HepG2 (cell line): ENCODE results near the gene WSB1. TPM values are rescaled to one million over a fixed set of nuclear protein-coding genes. Genes with fewer than 3 reads are reported as not detected.
A peak's percentile ranks its signal among the peaks of the same experiment; 100 is the strongest.

ENCODE experiments used
- ARHGAP35 ChIP-seq: sonication (generic); formaldehyde crosslinking; IDR thresholded peaks from 2 replicates; pipeline ENCODE4 v1.9.0; 2022; ENCODE audit warnings: mild to moderate bottlenecking, inconsistent platforms, moderate library complexity, missing genetic modification reagents, borderline replicate concordance
- BRCA1 ChIP-seq: sonication (generic); formaldehyde crosslinking; IDR thresholded peaks from 2 replicates; pipeline ENCODE4 v1.4.0; 2020; ENCODE audit warnings: missing genetic modification reagents
- ELF1 ChIP-seq: sonication (generic); formaldehyde crosslinking; IDR thresholded peaks from 2 replicates; pipeline ENCODE4 v1.4.0; 2020; ENCODE audit warnings: missing genetic modification reagents
- FOXA1 ChIP-seq, 2 experiments: fragments of 450-650 bp in 1 of 2; sonication (generic) in 1 of 2; formaldehyde crosslinking in 1 of 2; IDR thresholded peaks; 2 replicates each; pipeline versions ENCODE4 v1.4.0 to v1.6.1; 2016 to 2020; ENCODE audit warnings: missing genetic modification reagents in 1 of 2
- GATA4 ChIP-seq: sonication (generic); IDR thresholded peaks from 2 replicates; pipeline ENCODE4 v1.6.1; 2016; ENCODE audit warnings: antibody characterized with exemption, low read depth, borderline replicate concordance
- MEF2D ChIP-seq: sonication (generic); formaldehyde crosslinking; IDR thresholded peaks from 2 replicates; pipeline ENCODE4 v1.5.1; 2020; ENCODE audit warnings: mild to moderate bottlenecking, missing genetic modification reagents
- POLR2AphosphoS5 ChIP-seq: IDR thresholded peaks from 2 replicates; pipeline ENCODE4 v1.6.1; 2012; ENCODE audit warnings: low read depth, low read length
- RBM39 ChIP-seq: fragments of 200-400 bp; formaldehyde crosslinking; IDR thresholded peaks from one replicate; pipeline ENCODE4 v1.6.1; 2018; ENCODE audit warnings: antibody characterized with exemption, mild to moderate bottlenecking, low read depth, low read length; ENCODE audit not compliant: poor library complexity, severe bottlenecking
- RELA ChIP-seq: sonication (generic); formaldehyde crosslinking; IDR thresholded peaks from 2 replicates; pipeline ENCODE4 v1.4.0; 2020; ENCODE audit warnings: missing genetic modification reagents
- TCF12 ChIP-seq, 2 experiments: fragments of 450-650 bp in 1 of 2; sonication (generic) in 1 of 2; formaldehyde crosslinking in 1 of 2; IDR thresholded peaks; 2 replicates each; pipeline versions ENCODE4 v1.6.1 to v1.8.0; 2017 to 2022; ENCODE audit warnings: antibody characterized with exemption in 1 of 2, mild to moderate bottlenecking in 1 of 2, missing genetic modification reagents in 1 of 2, moderate library complexity in 1 of 2
- TCF7L2 ChIP-seq: IDR thresholded peaks from 2 replicates; pipeline ENCODE4 v1.6.1; 2011; ENCODE audit warnings: mild to moderate bottlenecking, low read depth, low read length, moderate library complexity
- ZFP36L2 ChIP-seq: sonication (generic); formaldehyde crosslinking; IDR thresholded peaks from 2 replicates; pipeline ENCODE4 v1.4.0; 2020; ENCODE audit warnings: missing genetic modification reagents
- ZNF329 ChIP-seq: sonication (generic); formaldehyde crosslinking; IDR thresholded peaks from 2 replicates; pipeline ENCODE4 v1.9.0; 2021; ENCODE audit warnings: low read depth, mild to moderate bottlenecking, missing genetic modification reagents
- ZNF33A ChIP-seq: sonication (generic); formaldehyde crosslinking; IDR thresholded peaks from 2 replicates; pipeline ENCODE4 v1.5.1; 2020; ENCODE audit warnings: missing genetic modification reagents, mild to moderate bottlenecking, moderate library complexity, borderline replicate concordance
- ZNF615 ChIP-seq: sonication (generic); formaldehyde crosslinking; IDR thresholded peaks from 2 replicates; pipeline ENCODE4 v1.5.0; 2020; ENCODE audit warnings: mild to moderate bottlenecking, missing genetic modification reagents, borderline replicate concordance
- ZNF75D ChIP-seq: sonication (generic); formaldehyde crosslinking; IDR thresholded peaks from 2 replicates; pipeline ENCODE4 v1.8.1; 2023; ENCODE audit warnings: missing genetic modification reagents, mild to moderate bottlenecking, borderline replicate concordance
- ZNF780A ChIP-seq: sonication (generic); formaldehyde crosslinking; IDR thresholded peaks from 2 replicates; pipeline ENCODE4 v1.8.0; 2022; ENCODE audit warnings: mild to moderate bottlenecking, missing genetic modification reagents, moderate library complexity
- polyA plus RNA-seq, 8 experiments: library from polyadenylated mRNA; depleted of rRNA in 3 of 8; stranded (reverse) in 7 of 8; unstranded in 1 of 8; fragments of >200 nt; fragmentation: Illumina TruSeq in 4 of 8; extraction: Trizol in 4 of 8; gene quantifications; 2 replicates each; pipeline versions ENCODE4 v1.2.1 to v1.2.3, GENCODE V29; 2011 to 2016; ENCODE audit warnings: low read depth in 4 of 8, missing spikeins in 1 of 8, mixed read lengths in 1 of 8; ENCODE audit not compliant: insufficient read depth in 1 of 8
- total RNA-seq, 5 experiments: library from RNA; depleted of rRNA; stranded (reverse); fragments of >200 nt; fragmentation: Illumina TruSeq; extraction: Trizol; gene quantifications; 2 replicates each; pipeline ENCODE4 v1.2.3, GENCODE V29; 2016; ENCODE audit warnings: low read depth in 1 of 5
- TF ChIP-seq, protein P1 (sequence below): sonication (generic); formaldehyde crosslinking; IDR thresholded peaks from 2 replicates; pipeline ENCODE4 v1.4.0; 2020; ENCODE audit warnings: missing genetic modification reagents, mild to moderate bottlenecking, borderline replicate concordance
- TF ChIP-seq, protein P2 (sequence below): sonication (generic); formaldehyde crosslinking; IDR thresholded peaks from 2 replicates; pipeline ENCODE4 v1.4.0; 2020; ENCODE audit warnings: missing genetic modification reagents
- TF ChIP-seq, protein P3 (sequence below): IDR thresholded peaks from 2 replicates; pipeline ENCODE4 v1.6.1; 2012; ENCODE audit warnings: low read depth, low read length, improper control_type of control experiment

The WSB1 gene
- total and polyA plus RNA-seq, 2 of the 13 experiments (the other 11 are each of a cell fraction or from before 2014, with no cell fraction given), result 81.3 to 294 TPM

DNA sequence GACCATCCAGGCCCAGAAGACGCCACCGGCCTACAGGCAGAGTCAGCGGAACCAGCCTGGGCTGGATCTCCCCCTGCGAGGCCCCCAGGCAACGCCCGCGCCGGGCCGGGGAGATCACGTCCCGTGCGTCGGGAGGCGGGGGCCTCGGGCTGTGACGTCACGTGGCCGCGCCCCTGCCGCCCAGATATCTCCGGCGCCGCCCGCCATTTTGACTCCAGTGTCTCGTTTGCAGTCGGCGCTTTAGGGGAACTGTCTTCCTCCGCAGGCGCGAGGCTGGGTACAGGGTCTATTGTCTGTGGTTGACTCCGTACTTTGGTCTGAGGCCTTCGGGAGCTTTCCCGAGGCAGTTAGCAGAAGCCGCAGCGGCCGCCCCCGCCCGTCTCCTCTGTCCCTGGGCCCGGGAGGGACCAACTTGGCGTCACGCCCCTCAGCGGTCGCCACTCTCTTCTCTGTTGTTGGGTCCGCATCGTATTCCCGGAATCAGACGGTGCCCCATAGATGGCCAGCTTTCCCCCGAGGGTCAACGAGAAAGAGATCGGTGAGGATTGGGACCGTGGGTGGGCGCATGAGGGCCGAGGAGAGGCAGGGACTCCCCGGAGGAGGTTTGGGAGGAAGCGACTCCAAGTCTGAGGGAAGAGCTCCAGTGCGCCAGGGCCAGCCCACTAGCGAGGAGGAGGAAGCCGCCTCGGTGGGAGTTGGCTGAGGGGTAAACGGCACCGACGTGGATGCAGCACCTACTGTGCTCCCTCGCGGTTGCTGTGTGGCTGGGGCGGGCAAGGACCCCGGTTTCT is at the start of gene WSB1 (continued):
- TF ChIP-seq, protein P1, sequence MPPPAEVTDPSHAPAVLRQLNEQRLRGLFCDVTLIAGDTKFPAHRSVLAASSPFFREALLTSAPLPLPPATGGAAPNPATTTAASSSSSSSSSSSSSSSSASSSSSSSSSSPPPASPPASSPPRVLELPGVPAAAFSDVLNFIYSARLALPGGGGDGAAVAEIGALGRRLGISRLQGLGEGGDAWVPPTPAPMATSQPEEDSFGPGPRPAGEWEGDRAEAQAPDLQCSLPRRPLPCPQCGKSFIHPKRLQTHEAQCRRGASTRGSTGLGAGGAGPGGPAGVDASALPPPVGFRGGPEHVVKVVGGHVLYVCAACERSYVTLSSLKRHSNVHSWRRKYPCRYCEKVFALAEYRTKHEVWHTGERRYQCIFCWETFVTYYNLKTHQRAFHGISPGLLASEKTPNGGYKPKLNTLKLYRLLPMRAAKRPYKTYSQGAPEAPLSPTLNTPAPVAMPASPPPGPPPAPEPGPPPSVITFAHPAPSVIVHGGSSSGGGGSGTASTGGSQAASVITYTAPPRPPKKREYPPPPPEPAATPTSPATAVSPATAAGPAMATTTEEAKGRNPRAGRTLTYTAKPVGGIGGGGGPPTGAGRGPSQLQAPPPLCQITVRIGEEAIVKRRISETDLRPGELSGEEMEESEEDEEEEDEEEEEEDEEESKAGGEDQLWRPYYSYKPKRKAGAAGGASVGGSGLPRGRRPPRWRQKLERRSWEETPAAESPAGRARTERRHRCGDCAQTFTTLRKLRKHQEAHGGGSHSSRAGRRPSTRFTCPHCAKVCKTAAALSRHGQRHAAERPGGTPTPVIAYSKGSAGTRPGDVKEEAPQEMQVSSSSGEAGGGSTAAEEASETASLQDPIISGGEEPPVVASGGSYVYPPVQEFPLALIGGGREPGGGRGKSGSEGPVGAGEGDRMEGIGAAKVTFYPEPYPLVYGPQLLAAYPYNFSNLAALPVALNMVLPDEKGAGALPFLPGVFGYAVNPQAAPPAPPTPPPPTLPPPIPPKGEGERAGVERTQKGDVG (CRISPR knock-in tag), result no peak; the same call in 1 of the 2 replicates
- TF ChIP-seq TCF12 (IDR thresholded peaks at IDR 0.05), result no peak
- no peak for TF ChIP-seq TCF12 (CRISPR knock-in tag; IDR thresholded peaks at IDR 0.05)
- TF ChIP-seq ARHGAP35 (CRISPR knock-in tag), result peak; percentile 79
- TF ChIP-seq BRCA1, result no peak; the same call in 1 of the 2 replicates
- peak; percentile 85 for TF ChIP-seq GATA4
- TF ChIP-seq, protein P2, sequence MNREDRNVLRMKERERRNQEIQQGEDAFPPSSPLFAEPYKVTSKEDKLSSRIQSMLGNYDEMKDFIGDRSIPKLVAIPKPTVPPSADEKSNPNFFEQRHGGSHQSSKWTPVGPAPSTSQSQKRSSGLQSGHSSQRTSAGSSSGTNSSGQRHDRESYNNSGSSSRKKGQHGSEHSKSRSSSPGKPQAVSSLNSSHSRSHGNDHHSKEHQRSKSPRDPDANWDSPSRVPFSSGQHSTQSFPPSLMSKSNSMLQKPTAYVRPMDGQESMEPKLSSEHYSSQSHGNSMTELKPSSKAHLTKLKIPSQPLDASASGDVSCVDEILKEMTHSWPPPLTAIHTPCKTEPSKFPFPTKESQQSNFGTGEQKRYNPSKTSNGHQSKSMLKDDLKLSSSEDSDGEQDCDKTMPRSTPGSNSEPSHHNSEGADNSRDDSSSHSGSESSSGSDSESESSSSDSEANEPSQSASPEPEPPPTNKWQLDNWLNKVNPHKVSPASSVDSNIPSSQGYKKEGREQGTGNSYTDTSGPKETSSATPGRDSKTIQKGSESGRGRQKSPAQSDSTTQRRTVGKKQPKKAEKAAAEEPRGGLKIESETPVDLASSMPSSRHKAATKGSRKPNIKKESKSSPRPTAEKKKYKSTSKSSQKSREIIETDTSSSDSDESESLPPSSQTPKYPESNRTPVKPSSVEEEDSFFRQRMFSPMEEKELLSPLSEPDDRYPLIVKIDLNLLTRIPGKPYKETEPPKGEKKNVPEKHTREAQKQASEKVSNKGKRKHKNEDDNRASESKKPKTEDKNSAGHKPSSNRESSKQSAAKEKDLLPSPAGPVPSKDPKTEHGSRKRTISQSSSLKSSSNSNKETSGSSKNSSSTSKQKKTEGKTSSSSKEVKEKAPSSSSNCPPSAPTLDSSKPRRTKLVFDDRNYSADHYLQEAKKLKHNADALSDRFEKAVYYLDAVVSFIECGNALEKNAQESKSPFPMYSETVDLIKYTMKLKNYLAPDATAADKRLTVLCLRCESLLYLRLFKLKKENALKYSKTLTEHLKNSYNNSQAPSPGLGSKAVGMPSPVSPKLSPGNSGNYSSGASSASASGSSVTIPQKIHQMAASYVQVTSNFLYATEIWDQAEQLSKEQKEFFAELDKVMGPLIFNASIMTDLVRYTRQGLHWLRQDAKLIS (CRISPR knock-in tag), result peak; percentile 85; the same call in 1 of the 2 replicates
- peak; percentile 96 for TF ChIP-seq RBM39
- peak; percentile 100 for TF ChIP-seq POLR2AphosphoS5
- TF ChIP-seq MEF2D (CRISPR knock-in tag), result no peak
- TF ChIP-seq ZNF33A (CRISPR knock-in tag), result no peak
- TF ChIP-seq, protein P3, sequence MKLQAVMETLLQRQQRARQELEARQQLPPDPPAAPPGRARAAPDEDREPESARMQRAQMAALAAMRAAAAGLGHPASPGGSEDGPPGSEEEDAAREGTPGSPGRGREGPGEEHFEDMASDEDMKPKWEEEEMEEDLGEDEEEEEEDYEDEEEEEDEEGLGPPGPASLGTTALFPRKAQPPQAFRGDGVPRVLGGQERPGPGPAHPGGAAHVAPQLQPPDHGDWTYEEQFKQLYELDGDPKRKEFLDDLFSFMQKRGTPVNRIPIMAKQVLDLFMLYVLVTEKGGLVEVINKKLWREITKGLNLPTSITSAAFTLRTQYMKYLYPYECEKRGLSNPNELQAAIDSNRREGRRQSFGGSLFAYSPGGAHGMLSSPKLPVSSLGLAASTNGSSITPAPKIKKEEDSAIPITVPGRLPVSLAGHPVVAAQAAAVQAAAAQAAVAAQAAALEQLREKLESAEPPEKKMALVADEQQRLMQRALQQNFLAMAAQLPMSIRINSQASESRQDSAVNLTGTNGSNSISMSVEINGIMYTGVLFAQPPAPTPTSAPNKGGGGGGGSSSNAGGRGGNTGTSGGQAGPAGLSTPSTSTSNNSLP, result no peak
- TF ChIP-seq ZNF615 (CRISPR knock-in tag), result no peak
- TF ChIP-seq RELA (CRISPR knock-in tag), result peak; percentile 65; the same call in 1 of the 2 replicates
- TF ChIP-seq ZNF780A, result peak; percentile 79; the same call in 1 of the 2 replicates
- TF ChIP-seq ZFP36L2 (CRISPR knock-in tag), result 0 out of 2 replicates have a peak, but pooled peaks have one; percentile 80
- TF ChIP-seq FOXA1 (IDR thresholded peaks at IDR 0.05), result no peak
- peak; percentile 34; the same call in 1 of the 2 replicates for TF ChIP-seq FOXA1 (CRISPR knock-in tag; IDR thresholded peaks at IDR 0.05)
- no peak for TF ChIP-seq TCF7L2
- no peak; the same call in 1 of the 2 replicates for TF ChIP-seq ELF1
- TF ChIP-seq ZNF75D (CRISPR knock-in tag), result no peak
- TF ChIP-seq ZNF329 (CRISPR knock-in tag), result no peak
